ENCODE results near the gene GAPT. TPM values are rescaled to one million over a fixed set of nuclear protein-coding genes. Genes with fewer than 3 reads are reported as not detected.

GAPT gene
- polyA plus RNA-seq, 4 donors, result 0.73 to 1.7 (median 1.1) TPM

- DNase-seq (ENCODE audit: low read depth in 4 of 4, low spot score in 3 of 4), result peak; percentile 84 to 91 (median 87)
Measured at GRCh38 chr5:58460732-58461286, 30.4 kb upstream of the GAPT start.

- no peak for DNase-seq (ENCODE audit: low read depth in 4 of 4, low spot score in 3 of 4)
Measured at GRCh38 chr5:58462154-58462553, 29.1 kb upstream of the GAPT start.

GRCh38 chr5:58462623-58463230, 28.5 kb upstream of the GAPT start:
- peak in 1 of 4 donors; percentile 54 for DNase-seq (ENCODE audit: low read depth in 4 of 4, low spot score in 3 of 4)

GRCh38 chr5:58466939-58467338, 24.3 kb upstream of the GAPT start:
- DNase-seq (ENCODE audit: low read depth in 4 of 4, low spot score in 3 of 4), result no peak

GRCh38 chr5:58469896-58470295, 21.3 kb upstream of the GAPT start:
- DNase-seq (ENCODE audit: low read depth in 4 of 4, low spot score in 3 of 4), result no peak

GRCh38 chr5:58475404-58475803, 15.8 kb upstream of the GAPT start:
- no peak for DNase-seq (ENCODE audit: low read depth in 4 of 4, low spot score in 3 of 4)

- no peak for DNase-seq (ENCODE audit: low read depth in 4 of 4, low spot score in 3 of 4)
Measured at GRCh38 chr5:58477760-58478376, 13.4 kb upstream of the GAPT start.

- DNase-seq (ENCODE audit: low read depth in 4 of 4, low spot score in 3 of 4), result no peak
Measured at GRCh38 chr5:58481066-58481676, 10.1 kb upstream of the GAPT start.

GRCh38 chr5:58481828-58482227, 9.4 kb upstream of the GAPT start:
- no peak for DNase-seq (ENCODE audit: low read depth in 4 of 4, low spot score in 3 of 4)

- DNase-seq (ENCODE audit: low read depth in 4 of 4, low spot score in 3 of 4), result no peak
Measured at GRCh38 chr5:58482536-58482935, 8.7 kb upstream of the GAPT start.

GRCh38 chr5:58484505-58484904, 6.7 kb upstream of the GAPT start:
- DNase-seq (ENCODE audit: low read depth in 4 of 4, low spot score in 3 of 4), result no peak

GRCh38 chr5:58486290-58486689, 4.9 kb upstream of the GAPT start:
- no peak for DNase-seq (ENCODE audit: low read depth in 4 of 4, low spot score in 3 of 4)

GRCh38 chr5:58490402-58491050, 709 bp upstream of the GAPT start:
- no peak for DNase-seq (ENCODE audit: low read depth in 4 of 4, low spot score in 3 of 4)

- DNase-seq (ENCODE audit: low read depth in 4 of 4, low spot score in 3 of 4), result no peak
Measured at GRCh38 chr5:58493141-58493540, 1.9 kb downstream of the GAPT start.

GRCh38 chr5:58496488-58496887, 5.3 kb downstream of the GAPT start:
- no peak for DNase-seq (ENCODE audit: low read depth in 4 of 4, low spot score in 3 of 4)

- DNase-seq (ENCODE audit: low read depth in 4 of 4, low spot score in 3 of 4), result no peak
Measured at GRCh38 chr5:58497386-58497785, 6.2 kb downstream of the GAPT start.

- no peak for DNase-seq (ENCODE audit: low read depth in 4 of 4, low spot score in 3 of 4)
Measured at GRCh38 chr5:58497921-58498320, 6.7 kb downstream of the GAPT start.

- peak in 3 of 4 donors; percentile 3 to 26 (median 8) for DNase-seq (ENCODE audit: low read depth in 4 of 4, low spot score in 3 of 4)
Measured at GRCh38 chr5:58498340-58498942, 7.2 kb downstream of the GAPT start.

GRCh38 chr5:58499231-58499630, 8.0 kb downstream of the GAPT start:
- no peak for DNase-seq (ENCODE audit: low read depth in 4 of 4, low spot score in 3 of 4)

GRCh38 chr5:58499941-58500340, 8.7 kb downstream of the GAPT start:
- DNase-seq (ENCODE audit: low read depth in 4 of 4, low spot score in 3 of 4), result no peak
